ENCODE measurements around the gene CACNA1I. TPM values are rescaled to one million over a fixed set of nuclear protein-coding genes. Genes with fewer than 3 reads are reported as not detected.

The CACNA1I gene
- total and polyA plus RNA-seq, 2 donors (not counting 1 experiment from before 2014, with no cell fraction given) = under 0.01 to 0.01 TPM

DNA sequence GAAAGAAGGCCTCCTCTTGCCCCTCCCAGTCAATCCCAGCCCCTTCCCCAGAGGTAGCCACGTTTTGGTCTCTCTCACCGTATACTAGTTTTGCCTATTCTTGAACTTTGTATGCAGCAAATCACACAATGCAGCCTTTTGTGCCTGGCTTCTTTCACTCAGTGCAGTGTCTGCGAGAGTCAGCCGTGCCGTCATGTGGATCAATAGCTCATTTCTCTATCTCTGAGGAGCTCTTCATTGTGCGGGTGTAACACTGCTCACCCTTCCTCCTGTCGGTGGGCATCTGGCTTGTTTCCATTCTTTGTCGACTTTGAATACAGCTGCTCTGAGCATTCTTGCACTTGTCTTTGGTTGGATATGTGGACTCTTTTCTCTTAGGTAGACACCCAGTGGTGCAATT lies 146.5 kb downstream of the CACNA1I start:
- no peaks in the 10 kb centered on the region for H3K79me2 ChIP-seq (ENCODE audit: control insufficient read depth, insufficient read depth, low read length)
- no peaks in the 10 kb centered on the region for H3K4me1 ChIP-seq (ENCODE audit: control insufficient read depth, extremely low read depth, insufficient read depth, low read length)
- TF ChIP-seq, protein P1, sequence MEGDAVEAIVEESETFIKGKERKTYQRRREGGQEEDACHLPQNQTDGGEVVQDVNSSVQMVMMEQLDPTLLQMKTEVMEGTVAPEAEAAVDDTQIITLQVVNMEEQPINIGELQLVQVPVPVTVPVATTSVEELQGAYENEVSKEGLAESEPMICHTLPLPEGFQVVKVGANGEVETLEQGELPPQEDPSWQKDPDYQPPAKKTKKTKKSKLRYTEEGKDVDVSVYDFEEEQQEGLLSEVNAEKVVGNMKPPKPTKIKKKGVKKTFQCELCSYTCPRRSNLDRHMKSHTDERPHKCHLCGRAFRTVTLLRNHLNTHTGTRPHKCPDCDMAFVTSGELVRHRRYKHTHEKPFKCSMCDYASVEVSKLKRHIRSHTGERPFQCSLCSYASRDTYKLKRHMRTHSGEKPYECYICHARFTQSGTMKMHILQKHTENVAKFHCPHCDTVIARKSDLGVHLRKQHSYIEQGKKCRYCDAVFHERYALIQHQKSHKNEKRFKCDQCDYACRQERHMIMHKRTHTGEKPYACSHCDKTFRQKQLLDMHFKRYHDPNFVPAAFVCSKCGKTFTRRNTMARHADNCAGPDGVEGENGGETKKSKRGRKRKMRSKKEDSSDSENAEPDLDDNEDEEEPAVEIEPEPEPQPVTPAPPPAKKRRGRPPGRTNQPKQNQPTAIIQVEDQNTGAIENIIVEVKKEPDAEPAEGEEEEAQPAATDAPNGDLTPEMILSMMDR (conservative IDR thresholded peaks at IDR 0.05 in 1 of 2, IDR thresholded peaks at IDR 0.05 in 1 of 2; ENCODE audit: low read depth in 1 of 2, low read length in 2 of 2) = no peak
- no peak for TF ChIP-seq EZH2 (IDR thresholded peaks at IDR 0.05; ENCODE audit: low read length, missing control alignments)
- no peak for DNase-seq (ENCODE audit: low read depth in 2 of 2)
- no peak overlapping the region for H3K27ac ChIP-seq (ENCODE audit: insufficient read depth, low read length)
- no peaks in the 10 kb centered on the region for H3K36me3 ChIP-seq (ENCODE audit: control insufficient read depth, insufficient read depth, low read length)
- no peaks in the 10 kb centered on the region for H3K27me3 ChIP-seq (ENCODE audit: control insufficient read depth, insufficient read depth, low read length)
- no peak overlapping the region for H3K4me2 ChIP-seq (ENCODE audit: extremely low read depth, insufficient read depth, low read length)
- H2AFZ ChIP-seq (ENCODE audit: low read length) = no peak overlapping the region
- no peaks in the 10 kb centered on the region for H3K9me3 ChIP-seq (ENCODE audit: control insufficient read depth, insufficient read depth, low read depth, low read length)
- H3K9ac ChIP-seq (ENCODE audit: insufficient read depth, low read length) = no peak overlapping the region
- H4K20me1 ChIP-seq (ENCODE audit: control insufficient read depth, extremely low read depth, insufficient read depth, low read length) = no peaks in the 10 kb centered on the region
- H3K4me3 ChIP-seq (replicated peaks in 1 of 4; ENCODE audit: control extremely low read depth in 1 of 4, insufficient read depth in 1 of 4, low read depth in 3 of 4, low read length in 4 of 4) = no peak overlapping the region

DNA sequence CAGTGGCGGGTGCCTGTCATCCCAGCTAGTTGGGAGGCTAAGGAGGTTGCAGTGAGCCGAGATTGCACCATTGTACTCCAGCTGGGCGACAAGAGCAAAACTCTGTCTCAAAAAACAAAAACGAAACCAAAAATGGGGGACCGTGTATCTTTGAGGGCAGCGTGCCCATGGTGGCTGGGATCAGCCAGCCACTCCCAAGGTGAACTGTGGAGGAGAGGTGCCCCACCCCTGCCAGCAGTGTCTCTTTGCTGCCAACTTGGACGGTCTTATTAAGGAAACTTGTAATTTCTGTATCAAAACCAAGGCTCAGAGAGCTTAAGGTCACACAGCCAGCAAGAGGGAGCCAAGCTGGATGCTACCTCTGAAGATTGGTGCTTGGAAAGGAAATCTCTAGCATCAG lies 147.7 kb downstream of the CACNA1I start:
- Histone ChIP-seq H2AFZ (ENCODE audit: low read length) (no peak overlapping the region), H3K4me1 (ENCODE audit: control insufficient read depth, extremely low read depth, insufficient read depth, low read length) (no peaks in the 10 kb centered on the region), H4K20me1 (ENCODE audit: control insufficient read depth, extremely low read depth, insufficient read depth, low read length) (no peaks in the 10 kb centered on the region), H3K27ac (ENCODE audit: insufficient read depth, low read length) (no peak overlapping the region), H3K4me3 (replicated peaks in 1 of 4; ENCODE audit: control extremely low read depth in 1 of 4, insufficient read depth in 1 of 4, low read depth in 3 of 4, low read length in 4 of 4) (no peak overlapping the region), H3K9ac (ENCODE audit: insufficient read depth, low read length) (no peak overlapping the region), H3K27me3 (ENCODE audit: control insufficient read depth, insufficient read depth, low read length) (no peaks in the 10 kb centered on the region), H3K9me3 (ENCODE audit: control insufficient read depth, insufficient read depth, low read depth, low read length) (no peaks in the 10 kb centered on the region), H3K36me3 (ENCODE audit: control insufficient read depth, insufficient read depth, low read length) (no peaks in the 10 kb centered on the region), H3K4me2 (ENCODE audit: extremely low read depth, insufficient read depth, low read length) (no peak overlapping the region), H3K79me2 (ENCODE audit: control insufficient read depth, insufficient read depth, low read length) (no peaks in the 10 kb centered on the region)
- TF ChIP-seq, protein P1 (conservative IDR thresholded peaks at IDR 0.05 in 1 of 2, IDR thresholded peaks at IDR 0.05 in 1 of 2; ENCODE audit: low read depth in 1 of 2, low read length in 2 of 2) = no peak
- TF ChIP-seq EZH2 (IDR thresholded peaks at IDR 0.05; ENCODE audit: low read length, missing control alignments) = no peak
- no peak for DNase-seq (ENCODE audit: low read depth in 2 of 2)

DNA sequence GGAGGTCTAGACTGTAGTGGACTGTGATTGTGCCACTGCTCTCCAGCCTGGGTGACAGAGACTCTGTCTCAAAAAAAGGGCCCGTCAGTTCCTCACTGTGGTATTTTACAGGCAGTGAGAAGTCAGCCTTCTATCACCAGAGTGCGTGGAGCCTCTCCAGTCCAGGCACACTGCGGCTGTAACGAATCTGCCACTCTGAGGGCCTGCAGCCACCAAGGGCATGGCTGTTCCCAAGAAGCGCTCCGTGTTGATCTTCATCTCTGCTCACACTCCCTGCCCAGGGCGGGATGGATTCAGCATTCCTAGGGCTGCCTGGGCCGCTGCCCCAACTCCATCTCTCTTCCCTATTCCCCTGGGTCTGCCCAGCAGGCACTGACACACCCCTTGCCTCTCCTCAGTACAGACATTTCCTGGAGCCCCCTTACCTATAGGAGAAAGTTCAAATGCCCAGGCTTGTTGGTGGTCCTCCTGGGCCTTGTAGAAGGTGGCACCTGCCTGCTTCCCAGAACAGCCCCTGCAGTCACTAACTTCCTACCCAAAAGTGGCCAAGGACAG lies 148.4 kb downstream of the CACNA1I start:
- Histone ChIP-seq H3K36me3 (ENCODE audit: control insufficient read depth, insufficient read depth, low read length) (no peaks in the 10 kb centered on the region), H2AFZ (ENCODE audit: low read length) (no peak overlapping the region), H3K4me1 (ENCODE audit: control insufficient read depth, extremely low read depth, insufficient read depth, low read length) (no peaks in the 10 kb centered on the region), H3K4me3 (replicated peaks in 1 of 4; ENCODE audit: control extremely low read depth in 1 of 4, insufficient read depth in 1 of 4, low read depth in 3 of 4, low read length in 4 of 4) (no peak overlapping the region), H3K27me3 (ENCODE audit: control insufficient read depth, insufficient read depth, low read length) (no peaks in the 10 kb centered on the region), H3K27ac (ENCODE audit: insufficient read depth, low read length) (no peak overlapping the region), H4K20me1 (ENCODE audit: control insufficient read depth, extremely low read depth, insufficient read depth, low read length) (no peaks in the 10 kb centered on the region), H3K9ac (ENCODE audit: insufficient read depth, low read length) (no peak overlapping the region), H3K9me3 (ENCODE audit: control insufficient read depth, insufficient read depth, low read depth, low read length) (no peaks in the 10 kb centered on the region), H3K79me2 (ENCODE audit: control insufficient read depth, insufficient read depth, low read length) (no peaks in the 10 kb centered on the region), H3K4me2 (ENCODE audit: extremely low read depth, insufficient read depth, low read length) (no peak overlapping the region)
- DNase-seq (ENCODE audit: low read depth in 2 of 2) = no peak
- no peak for TF ChIP-seq EZH2 (IDR thresholded peaks at IDR 0.05; ENCODE audit: low read length, missing control alignments)
- TF ChIP-seq, protein P1 (conservative IDR thresholded peaks at IDR 0.05 in 1 of 2, IDR thresholded peaks at IDR 0.05 in 1 of 2; ENCODE audit: low read depth in 1 of 2, low read length in 2 of 2) = no peak
